Parathyroid adenoma (tissue), 2 donors: ENCODE measurements around the gene GABARAP.

ENCODE experiments used
- H2AFZ ChIP-seq: fragments of 300-600 bp; sonication (generic); one replicate; pipeline ENCODE4 v1.7.0; 2017; ENCODE audit warnings: antibody characterized with exemption, mild to moderate bottlenecking
- H3K27ac ChIP-seq: fragments of 300-600 bp; sonication (generic); one replicate; pipeline ENCODE4 v1.7.0; 2017
- H3K27me3 ChIP-seq: fragments of 300-600 bp; sonication (generic); one replicate; pipeline ENCODE4 v1.7.0; 2017; ENCODE audit warnings: low read length; ENCODE audit not compliant: control insufficient read depth, insufficient read depth
- H3K36me3 ChIP-seq: fragments of 300-600 bp; sonication (generic); one replicate; pipeline ENCODE4 v1.7.0; 2017; ENCODE audit warnings: low read length; ENCODE audit not compliant: control insufficient read depth, insufficient read depth
- H3K4me1 ChIP-seq: fragments of 300-600 bp; sonication (generic); one replicate; pipeline ENCODE4 v1.7.0; 2017; ENCODE audit warnings: control low read depth
- H3K4me2 ChIP-seq: fragments of 300-600 bp; sonication (generic); one replicate; pipeline ENCODE4 v1.7.0; 2017; ENCODE audit warnings: low read length
- H3K4me3 ChIP-seq: fragments of 300-600 bp; sonication (generic); one replicate; pipeline ENCODE4 v1.7.0; 2017; ENCODE audit warnings: low read depth, low read length
- H3K79me2 ChIP-seq: fragments of 300-600 bp; sonication (generic); one replicate; pipeline ENCODE4 v1.7.0; 2017; ENCODE audit warnings: control low read depth
- H3K9ac ChIP-seq: fragments of 300-600 bp; sonication (generic); one replicate; pipeline ENCODE4 v1.7.0; 2017; ENCODE audit warnings: mild to moderate bottlenecking
- H3K9me3 ChIP-seq: fragments of 300-600 bp; sonication (generic); one replicate; pipeline ENCODE4 v1.7.0; 2017; ENCODE audit warnings: low read length; ENCODE audit not compliant: control insufficient read depth
- TF ChIP-seq, protein P1 (sequence below): fragments of 300-600 bp; sonication (generic); IDR thresholded peaks from one replicate; pipeline ENCODE4 v1.7.0; 2017; ENCODE audit warnings: antibody characterized with exemption, mild to moderate bottlenecking
- donor health status: primary hyperparathyroidism.

The GABARAP gene

DNA sequence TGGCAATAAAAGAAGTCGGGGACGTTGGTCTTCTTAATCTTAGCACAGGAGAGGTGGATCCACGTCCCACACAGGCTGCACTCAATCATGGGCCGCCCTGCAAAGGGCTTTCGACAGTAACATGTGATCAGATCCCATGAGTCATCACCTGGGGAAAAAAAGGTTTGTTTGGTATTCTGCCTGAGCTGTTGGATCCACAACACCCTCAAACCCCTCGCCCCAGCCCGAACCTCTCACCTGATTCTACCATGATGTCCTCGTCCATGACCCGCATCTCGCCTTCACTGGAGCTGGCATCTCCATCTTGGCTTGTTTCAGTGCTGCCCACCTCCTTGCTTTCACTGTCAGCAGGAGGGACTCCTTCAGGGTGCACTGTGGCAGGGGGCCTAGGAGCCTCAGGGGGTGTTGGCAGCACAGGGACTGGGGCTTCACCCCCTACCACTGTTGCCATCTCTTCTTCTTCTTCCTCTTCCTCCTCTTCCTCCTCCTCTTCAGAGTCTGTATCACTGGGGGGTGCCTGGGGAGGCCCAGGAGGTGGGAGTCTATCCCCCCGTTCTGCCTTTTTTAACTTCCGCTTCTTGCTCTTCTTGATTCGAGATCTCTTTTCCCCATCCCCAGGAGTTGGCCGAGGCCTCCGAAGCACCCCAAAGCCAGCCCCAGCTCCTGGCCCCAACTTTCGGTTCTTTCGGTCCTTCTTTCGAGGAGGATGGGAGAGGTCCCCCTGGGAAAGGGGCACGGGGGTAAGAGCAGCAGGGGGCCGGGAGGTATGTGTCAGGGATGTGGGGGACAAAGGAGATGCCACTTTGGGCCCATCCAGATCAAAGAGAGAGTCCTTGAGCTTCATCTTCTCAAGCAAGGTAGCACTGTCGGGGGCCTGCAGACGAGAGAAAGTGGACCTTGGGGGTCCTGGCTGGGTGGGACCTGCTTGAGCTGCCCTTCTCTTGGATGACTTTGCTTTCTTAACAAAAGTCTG, 6.3 kb downstream of the GABARAP start:
- no peaks in the 10 kb centered on the region for H3K9me3 ChIP-seq
- no peak overlapping the region for H3K4me3 ChIP-seq
- no peak overlapping the region for H3K27ac ChIP-seq
- no peak overlapping the region for H2AFZ ChIP-seq
- no peak overlapping the region for H3K9ac ChIP-seq
- no peak overlapping the region for H3K4me2 ChIP-seq
- no peaks in the 10 kb centered on the region for H3K36me3 ChIP-seq
- TF ChIP-seq, protein P1, sequence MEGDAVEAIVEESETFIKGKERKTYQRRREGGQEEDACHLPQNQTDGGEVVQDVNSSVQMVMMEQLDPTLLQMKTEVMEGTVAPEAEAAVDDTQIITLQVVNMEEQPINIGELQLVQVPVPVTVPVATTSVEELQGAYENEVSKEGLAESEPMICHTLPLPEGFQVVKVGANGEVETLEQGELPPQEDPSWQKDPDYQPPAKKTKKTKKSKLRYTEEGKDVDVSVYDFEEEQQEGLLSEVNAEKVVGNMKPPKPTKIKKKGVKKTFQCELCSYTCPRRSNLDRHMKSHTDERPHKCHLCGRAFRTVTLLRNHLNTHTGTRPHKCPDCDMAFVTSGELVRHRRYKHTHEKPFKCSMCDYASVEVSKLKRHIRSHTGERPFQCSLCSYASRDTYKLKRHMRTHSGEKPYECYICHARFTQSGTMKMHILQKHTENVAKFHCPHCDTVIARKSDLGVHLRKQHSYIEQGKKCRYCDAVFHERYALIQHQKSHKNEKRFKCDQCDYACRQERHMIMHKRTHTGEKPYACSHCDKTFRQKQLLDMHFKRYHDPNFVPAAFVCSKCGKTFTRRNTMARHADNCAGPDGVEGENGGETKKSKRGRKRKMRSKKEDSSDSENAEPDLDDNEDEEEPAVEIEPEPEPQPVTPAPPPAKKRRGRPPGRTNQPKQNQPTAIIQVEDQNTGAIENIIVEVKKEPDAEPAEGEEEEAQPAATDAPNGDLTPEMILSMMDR, result no peak
- H3K79me2 ChIP-seq, result peaks cover 26% of the 10 kb centered on the region
- no peaks in the 10 kb centered on the region for H3K27me3 ChIP-seq
- H3K4me1 ChIP-seq, result peaks cover 21% of the 10 kb centered on the region

DNA sequence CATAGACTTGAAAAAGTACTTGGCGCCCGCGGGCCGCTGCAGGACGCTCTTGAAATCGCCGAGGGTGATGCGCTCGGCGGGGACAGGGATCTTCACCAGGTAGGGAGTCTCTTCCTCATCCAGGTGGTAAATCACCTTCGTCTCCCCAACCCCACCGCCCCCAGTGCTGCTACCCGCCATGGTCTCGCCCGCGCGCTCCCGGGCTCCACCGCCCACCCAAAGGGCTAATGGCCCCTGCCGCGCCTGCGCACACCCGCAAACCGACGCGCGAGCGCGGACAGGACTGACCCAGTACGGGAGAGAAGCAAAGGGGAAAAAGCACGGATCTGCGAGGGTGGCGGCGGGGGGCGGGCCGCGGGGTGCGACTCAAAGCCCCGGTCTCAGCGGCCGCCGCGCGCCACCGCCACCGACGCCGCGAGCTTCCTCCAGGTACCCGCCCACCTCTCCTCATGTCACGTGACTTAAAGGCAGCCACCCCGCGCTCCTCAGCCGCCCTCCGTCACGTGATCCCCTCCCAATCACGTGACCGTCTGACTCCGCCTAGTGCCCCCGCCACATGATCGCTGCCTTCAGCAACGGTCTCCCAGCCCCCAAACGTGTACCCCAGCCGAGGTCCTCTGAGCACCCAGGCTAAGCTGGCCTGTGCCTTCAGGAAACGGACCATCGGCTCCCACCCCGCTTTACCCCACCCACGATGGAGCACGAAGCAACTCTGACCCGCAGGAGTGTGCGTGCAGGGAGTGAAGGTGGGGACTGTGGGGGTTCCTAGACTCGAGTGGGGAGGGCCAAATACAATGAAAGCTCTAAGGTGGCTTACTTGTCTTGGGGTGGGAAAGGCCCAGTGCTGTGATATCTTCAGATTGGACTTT, 7.9 kb downstream of the GABARAP start, which contains the start of gene DVL2:
DVL2 (minus strand) TSS at position 435 of the 869 bp plus-strand sequence; CDS start at position 180, 255 bp downstream.
- Histone ChIP-seq H3K4me1 (peaks cover 14% of the 10 kb centered on the region), H2AFZ (peak within 1 kb of the TSS; percentile 84), H3K79me2 (peaks cover 39% of the 10 kb centered on the region), H3K4me2 (peak within 1 kb of the TSS; percentile 72), H3K4me3 (peak within 1 kb of the TSS; percentile 83), H3K27ac (peak within 1 kb of the TSS; percentile 82), H3K27me3 (no peaks in the 10 kb centered on the region), H3K36me3 (no peaks in the 10 kb centered on the region), H3K9ac (peak within 1 kb of the TSS; percentile 38), H3K9me3 (no peaks in the 10 kb centered on the region)
- TF ChIP-seq, protein P1, result no peak

DNA sequence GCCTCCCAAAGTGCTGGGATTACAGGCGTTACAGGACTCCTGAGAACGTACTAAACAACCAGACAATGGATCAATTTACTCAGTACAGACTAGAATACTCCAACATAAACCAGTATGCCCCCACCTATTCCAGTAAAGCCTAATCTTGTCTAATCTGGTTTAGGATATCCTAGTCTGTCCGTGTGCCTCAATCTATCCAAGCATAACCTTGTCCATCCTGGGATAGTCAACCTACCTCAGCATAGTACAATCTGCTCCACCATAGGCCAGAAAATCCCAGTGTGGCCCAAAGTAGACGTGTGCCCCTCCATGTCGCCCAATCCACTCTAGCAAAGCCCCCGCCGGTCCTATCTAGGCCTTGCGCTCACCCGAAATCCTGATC, 8.6 kb downstream of the GABARAP start:
- peak overlapping the region; percentile 38 for H3K9ac ChIP-seq
- TF ChIP-seq, protein P1, result no peak
- H3K4me2 ChIP-seq, result peak overlapping the region; percentile 72
- no peaks in the 10 kb centered on the region for H3K9me3 ChIP-seq
- H3K27me3 ChIP-seq, result no peaks in the 10 kb centered on the region
- H3K4me1 ChIP-seq, result peaks cover 14% of the 10 kb centered on the region
- peak overlapping the region; percentile 84 for H2AFZ ChIP-seq
- no peaks in the 10 kb centered on the region for H3K36me3 ChIP-seq
- H3K4me3 ChIP-seq, result peak overlapping the region; percentile 83
- peak overlapping the region; percentile 82 for H3K27ac ChIP-seq
- peaks cover 43% of the 10 kb centered on the region for H3K79me2 ChIP-seq

DNA sequence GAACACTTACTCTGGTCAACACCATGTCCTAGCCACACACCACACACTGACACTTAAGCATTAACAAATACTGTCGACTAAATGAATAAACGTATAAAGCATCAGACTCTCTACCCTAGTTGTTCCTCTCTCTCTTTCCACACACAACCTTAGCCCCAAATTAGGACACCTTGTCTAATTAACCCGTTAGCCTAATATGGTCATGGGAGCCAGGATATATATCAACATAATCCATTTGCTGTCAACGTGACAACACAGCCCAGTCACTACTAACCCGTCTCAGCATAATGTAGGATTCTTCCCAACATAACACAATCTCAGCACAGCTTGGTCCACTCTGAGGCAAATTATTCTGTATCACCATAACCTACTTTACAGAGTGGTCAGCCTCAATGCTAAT, 10.1 kb downstream of the GABARAP start:
- no peak overlapping the region for H3K4me3 ChIP-seq
- TF ChIP-seq, protein P1, result no peak
- H3K27ac ChIP-seq, result no peak overlapping the region
- H3K27me3 ChIP-seq, result no peaks in the 10 kb centered on the region
- H3K4me2 ChIP-seq, result peak overlapping the region; percentile 34
- no peak overlapping the region for H3K9ac ChIP-seq
- no peaks in the 10 kb centered on the region for H3K9me3 ChIP-seq
- H3K4me1 ChIP-seq, result peaks cover 14% of the 10 kb centered on the region
- H3K36me3 ChIP-seq, result no peaks in the 10 kb centered on the region
- H2AFZ ChIP-seq, result no peak overlapping the region
- H3K79me2 ChIP-seq, result peaks cover 46% of the 10 kb centered on the region
